Calu3 (cell line): ENCODE results near the gene LSM10. TPM values are rescaled to one million over a fixed set of nuclear protein-coding genes. Genes with fewer than 3 reads are reported as not detected.

ENCODE experiments used
- BruUV-seq: library from RNA; stranded (reverse); fragments of 400-500 nt; replicated peaks from 2 replicates; lab custom pipeline; 2021; lab: Mats Ljungman, UMichigan
- CTCF ChIA-PET: fragments of 300-600 bp; sonication (Branson Sonifier 250); formaldehyde crosslinking; loops from one replicate; lab custom pipeline; 2022; ENCODE audit warnings: antibody characterized with exemption; lab: Charles Lee
- DNase-seq: peaks from one replicate; pipeline ENCODE4 v3.0.0; 2022
- H3K27ac Mint-ChIP-seq: one replicate; pipeline ENCODE4 v1.8.0; 2022; ENCODE audit warnings: mixed read lengths; ENCODE audit not compliant: unreplicated experiment
- H3K27me3 Mint-ChIP-seq: one replicate; pipeline ENCODE4 v1.8.0; 2022; ENCODE audit warnings: mixed read lengths; ENCODE audit not compliant: unreplicated experiment
- H3K36me3 Mint-ChIP-seq: one replicate; pipeline ENCODE4 v1.8.0; 2022; ENCODE audit warnings: mild to moderate bottlenecking, moderate library complexity, mixed read lengths; ENCODE audit not compliant: insufficient read depth, unreplicated experiment
- H3K4me1 Mint-ChIP-seq: one replicate; pipeline ENCODE4 v1.8.0; 2022; ENCODE audit warnings: mild to moderate bottlenecking, low read depth, mixed read lengths; ENCODE audit not compliant: unreplicated experiment
- H3K4me3 Mint-ChIP-seq: one replicate; pipeline ENCODE4 v1.8.0; 2022; ENCODE audit warnings: mild to moderate bottlenecking, low read depth, moderate library complexity, mixed read lengths; ENCODE audit not compliant: unreplicated experiment
- H3K9me3 Mint-ChIP-seq: one replicate; pipeline ENCODE4 v1.8.0; 2022; ENCODE audit warnings: low read depth, mixed read lengths; ENCODE audit not compliant: unreplicated experiment
- CTCF ChIP-seq: fragments of 200-600 bp; IDR thresholded peaks from one replicate; pipeline ENCODE4 v1.8.0; 2022; ENCODE audit warnings: antibody characterized with exemption; ENCODE audit not compliant: unreplicated experiment
- intact Hi-C: fragments of 100-400 bp; cut with micrococcal nuclease; formaldehyde crosslinking; loops from one replicate; pipeline ENCODE4 v1.10.0; 2022; ENCODE audit not compliant: unreplicated experiment
- total RNA-seq: library from RNA; stranded (reverse); gene quantifications from 2 replicates; pipeline ENCODE4 v1.2.3, GENCODE V29; 2022

Gene LSM10
- total RNA-seq, 1 experiment from 2014 or later = 35.2 TPM

- CTCF ChIA-PET = no interaction called here
- BruUV-seq = no TSS peak
- H3K4me1 Mint-ChIP-seq = peaks cover 12% of the 10 kb centered on the region
- H3K4me3 Mint-ChIP-seq = no peak overlapping the region
- no peak for TF ChIP-seq CTCF
- no peak for DNase-seq
- H3K36me3 Mint-ChIP-seq = peaks cover 65% of the 10 kb centered on the region
- no peak overlapping the region for H3K27ac Mint-ChIP-seq
- intact Hi-C loops = no loop called here
- H3K27me3 Mint-ChIP-seq = no peaks in the 10 kb centered on the region
- H3K9me3 Mint-ChIP-seq = no peaks in the 10 kb centered on the region
Observed at GRCh38 chr1:36345353-36345752, 52.4 kb downstream of the LSM10 start.

DNA sequence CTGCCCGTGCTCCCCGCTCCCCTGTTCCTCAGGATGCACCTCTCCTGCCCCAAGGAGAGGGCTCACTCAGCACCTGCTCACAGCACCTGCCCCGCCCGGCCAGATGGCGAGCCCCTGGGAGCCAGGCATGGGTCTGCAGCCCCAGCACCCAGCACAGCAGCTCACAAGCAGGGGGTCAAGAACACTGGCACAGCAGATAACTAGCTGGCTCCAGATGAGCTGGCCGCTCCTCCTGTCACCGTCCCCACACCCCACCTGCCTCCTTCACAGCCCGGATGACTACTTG, 53.4 kb downstream of the LSM10 start:
- DNase-seq = no peak
- CTCF ChIA-PET = interaction anchor here (0.7 kb wide), 1 partner anchor 15 kb away, joined by 5 read pairs; no protein-coding TSS in a partner anchor
- Mint-ChIP-seq H3K4me1 (peaks cover 9% of the 10 kb centered on the region), H3K27ac (peak overlapping the region; percentile 12), H3K36me3 (peaks cover 67% of the 10 kb centered on the region), H3K9me3 (no peaks in the 10 kb centered on the region), H3K4me3 (no peak overlapping the region), H3K27me3 (no peaks in the 10 kb centered on the region)
- BruUV-seq = no TSS peak
- TF ChIP-seq CTCF = no peak
- intact Hi-C loops = no loop called here

DNA sequence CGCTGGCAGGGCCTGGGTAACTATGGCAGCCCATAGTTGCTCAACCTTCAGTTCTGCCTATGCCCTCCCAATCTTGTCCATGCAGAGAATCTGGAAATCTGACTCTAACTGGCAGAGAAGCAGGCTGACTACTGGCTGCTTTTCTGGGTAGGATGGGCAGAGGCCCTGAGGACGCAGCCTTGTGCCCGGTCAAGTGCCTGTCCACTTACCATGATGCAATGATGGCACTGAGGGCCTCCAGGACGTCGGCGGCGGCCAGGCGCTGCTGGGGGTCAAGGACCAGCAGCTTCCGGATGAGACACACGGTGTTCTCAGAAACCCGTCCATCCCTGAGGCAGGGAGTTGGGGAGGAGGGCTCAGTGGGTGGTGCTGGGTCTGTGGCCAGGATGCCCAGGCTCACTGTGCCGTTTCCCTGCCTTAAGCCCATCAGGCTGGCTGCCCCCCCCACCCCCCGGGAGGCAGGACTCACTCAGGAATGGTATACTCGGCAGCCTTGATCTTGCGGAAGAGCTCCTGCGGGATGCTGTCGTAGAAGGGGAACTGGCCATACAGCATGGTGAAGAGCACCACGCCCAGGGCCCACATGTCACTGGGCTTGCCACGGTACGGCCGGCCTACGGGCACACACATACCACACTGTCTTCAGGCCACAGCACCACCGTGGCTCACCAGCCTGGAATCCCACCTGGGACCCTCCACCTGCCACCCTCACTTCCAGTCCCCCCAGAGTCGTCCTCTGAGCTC, 53.9 kb downstream of the LSM10 start:
- Mint-ChIP-seq H3K36me3 (peaks cover 72% of the 10 kb centered on the region), H3K27ac (peak overlapping the region; percentile 70), H3K4me3 (no peak overlapping the region), H3K27me3 (no peaks in the 10 kb centered on the region), H3K9me3 (no peaks in the 10 kb centered on the region), H3K4me1 (peaks cover 9% of the 10 kb centered on the region)
- DNase-seq = no peak
- TF ChIP-seq CTCF = no peak
- CTCF ChIA-PET = interaction anchor here (0.7 to 2.0 kb wide), 11 partner anchors 15 to 80 kb away, joined by 4 to 29 read pairs (median 5); partner anchors contain the start of gene LSM10
- BruUV-seq = no TSS peak
- intact Hi-C loops = loop anchor here (2.0 kb wide), 1 partner anchor 25 kb away; no protein-coding TSS in a partner anchor

Other genes starting within 250 kb of the LSM10 start
- 70.3 and 71.5 TPM in 2 replicates for gene TRAPPC3, start 248.4 kb downstream of the LSM10 start, total RNA-seq
- 96.2 and 98.3 TPM in 2 replicates for gene MAP7D1, start 241.7 kb downstream of the LSM10 start, total RNA-seq
- 97.5 and 99.4 TPM in 2 replicates for gene THRAP3, start 173.5 kb downstream of the LSM10 start, total RNA-seq
- gene SH3D21, start 91.5 kb downstream of the LSM10 start, total RNA-seq = 12.1 and 13.2 TPM in 2 replicates
- gene EVA1B, start 74.3 kb downstream of the LSM10 start, total RNA-seq = 10.1 and 11.2 TPM in 2 replicates
- 44.5 and 52.1 TPM in 2 replicates for gene STK40, start 12.0 kb downstream of the LSM10 start, total RNA-seq
- 2.0 and 3.0 TPM in 2 replicates for gene OSCP1, start 52.5 kb upstream of the LSM10 start, total RNA-seq
- 84.1 and 97.8 TPM in 2 replicates for gene MRPS15, start 66.5 kb upstream of the LSM10 start, total RNA-seq
- gene CSF3R, start 85.0 kb upstream of the LSM10 start, total RNA-seq = not detected in 2 replicates